Spleen (tissue), 7 donors: Measurements from ENCODE around the gene DNAH14.

Source experiments
- CTCF ChIP-seq, 11 experiments: fragments of 200-600 bp in 7 of 11; fragments of 450-650 bp in 4 of 11; sonication (generic) in 4 of 11; IDR thresholded peaks in 8 of 11; conservative IDR thresholded peaks in 3 of 11; 1 replicate in 7 of 11; 2 replicates in 4 of 11; pipeline versions ENCODE4 v1.4.0 to v1.8.0; 2016 to 2021; ENCODE audit warnings: antibody characterized with exemption in 11 of 11, inconsistent platforms in 4 of 11, mild to moderate bottlenecking in 1 of 11
- POLR2A ChIP-seq, 3 donors: fragments of 450-650 bp; IDR thresholded peaks; one replicate each; pipeline ENCODE4 v1.5.1; 2017; ENCODE audit warnings: antibody characterized with exemption in 3 of 3, mild to moderate bottlenecking in 1 of 3
- POLR2AphosphoS5 ChIP-seq, 3 donors: sonication (generic); formaldehyde crosslinking; IDR thresholded peaks; one replicate each; pipeline ENCODE4 v1.5.1; 2017; ENCODE audit warnings: antibody characterized with exemption in 3 of 3
- donor health status: DM: no; HTN: no; CAD: no; lungs with moderate emphysema.
- donor health status: DM: no; HTN: no; CAD: no.
- donor health status: DM: no; HTN: no; CAD: no.

- TF ChIP-seq CTCF (IDR thresholded peaks at IDR 0.05 in 8 of 11, conservative IDR thresholded peaks at IDR 0.05 in 3 of 11) (no peak), POLR2A (IDR thresholded peaks at IDR 0.05) (no peak), POLR2AphosphoS5 (IDR thresholded peaks at IDR 0.05) (no peak)
Observed at GRCh38 chr1:225250432-225250831, 321.0 kb downstream of the DNAH14 start.
